Measurements from ENCODE around the gene CR1L.

DNA sequence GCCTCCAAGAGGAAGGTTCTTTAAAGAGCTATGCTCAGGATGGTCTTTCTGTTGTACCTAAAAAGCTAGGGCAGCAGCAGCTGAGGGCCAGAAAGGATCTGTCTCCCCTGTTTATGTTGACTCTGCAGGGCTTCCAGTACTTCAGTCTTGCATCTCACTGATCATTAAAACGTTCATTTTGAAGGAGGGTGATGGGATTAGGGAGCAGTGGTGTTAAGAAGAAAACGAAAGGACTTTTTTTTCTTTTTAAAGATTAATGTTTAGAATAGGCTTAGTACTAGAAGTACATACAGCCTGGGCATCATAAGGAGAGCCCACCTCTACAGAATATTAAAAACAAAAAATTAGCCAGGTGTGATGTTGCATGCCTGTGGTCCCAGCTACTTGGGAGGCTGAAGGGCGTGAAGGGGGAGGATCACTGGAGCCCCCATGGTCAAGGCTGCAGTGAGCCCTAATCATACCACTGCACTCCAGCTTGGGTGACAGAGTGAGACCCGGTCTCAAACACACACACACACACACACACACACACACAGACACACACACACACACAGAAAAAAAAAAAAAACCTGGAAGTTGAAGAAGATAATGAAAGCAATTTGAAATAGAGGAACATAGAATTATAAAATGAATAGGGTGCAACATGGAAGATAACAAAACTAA is 2.9 kb downstream of the CR1L start:
- no peak for TF ChIP-seq EZH2 (IDR thresholded peaks at IDR 0.05; ENCODE audit: borderline replicate concordance, low read depth, low read length, poor library complexity, severe bottlenecking)
- TF ChIP-seq, protein P1, sequence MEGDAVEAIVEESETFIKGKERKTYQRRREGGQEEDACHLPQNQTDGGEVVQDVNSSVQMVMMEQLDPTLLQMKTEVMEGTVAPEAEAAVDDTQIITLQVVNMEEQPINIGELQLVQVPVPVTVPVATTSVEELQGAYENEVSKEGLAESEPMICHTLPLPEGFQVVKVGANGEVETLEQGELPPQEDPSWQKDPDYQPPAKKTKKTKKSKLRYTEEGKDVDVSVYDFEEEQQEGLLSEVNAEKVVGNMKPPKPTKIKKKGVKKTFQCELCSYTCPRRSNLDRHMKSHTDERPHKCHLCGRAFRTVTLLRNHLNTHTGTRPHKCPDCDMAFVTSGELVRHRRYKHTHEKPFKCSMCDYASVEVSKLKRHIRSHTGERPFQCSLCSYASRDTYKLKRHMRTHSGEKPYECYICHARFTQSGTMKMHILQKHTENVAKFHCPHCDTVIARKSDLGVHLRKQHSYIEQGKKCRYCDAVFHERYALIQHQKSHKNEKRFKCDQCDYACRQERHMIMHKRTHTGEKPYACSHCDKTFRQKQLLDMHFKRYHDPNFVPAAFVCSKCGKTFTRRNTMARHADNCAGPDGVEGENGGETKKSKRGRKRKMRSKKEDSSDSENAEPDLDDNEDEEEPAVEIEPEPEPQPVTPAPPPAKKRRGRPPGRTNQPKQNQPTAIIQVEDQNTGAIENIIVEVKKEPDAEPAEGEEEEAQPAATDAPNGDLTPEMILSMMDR (conservative IDR thresholded peaks at IDR 0.05; ENCODE audit: low read depth, low read length) = no peak

Measured in A673 (cell line).